Stimulated activated CD8-positive, alpha-beta memory T cell treated with anti-CD3 and anti-CD28 coated beads, Interleukin-15, amount 100 ng/mL, for 4 hours (primary cell): ENCODE measurements around the gene ANKRD16.
"Not testable (repeated sequence)": the region's sequence is repeated elsewhere in the genome, so short reads cannot be mapped to it uniquely, and the experiment has no call there.

Experiments
- DNase-seq, 2 donors: peaks; one replicate each; pipeline ENCODE4 v3.0.0-alpha.2; 2020; ENCODE audit warnings: low read depth in 2 of 2

ANKRD16 gene

DNA sequence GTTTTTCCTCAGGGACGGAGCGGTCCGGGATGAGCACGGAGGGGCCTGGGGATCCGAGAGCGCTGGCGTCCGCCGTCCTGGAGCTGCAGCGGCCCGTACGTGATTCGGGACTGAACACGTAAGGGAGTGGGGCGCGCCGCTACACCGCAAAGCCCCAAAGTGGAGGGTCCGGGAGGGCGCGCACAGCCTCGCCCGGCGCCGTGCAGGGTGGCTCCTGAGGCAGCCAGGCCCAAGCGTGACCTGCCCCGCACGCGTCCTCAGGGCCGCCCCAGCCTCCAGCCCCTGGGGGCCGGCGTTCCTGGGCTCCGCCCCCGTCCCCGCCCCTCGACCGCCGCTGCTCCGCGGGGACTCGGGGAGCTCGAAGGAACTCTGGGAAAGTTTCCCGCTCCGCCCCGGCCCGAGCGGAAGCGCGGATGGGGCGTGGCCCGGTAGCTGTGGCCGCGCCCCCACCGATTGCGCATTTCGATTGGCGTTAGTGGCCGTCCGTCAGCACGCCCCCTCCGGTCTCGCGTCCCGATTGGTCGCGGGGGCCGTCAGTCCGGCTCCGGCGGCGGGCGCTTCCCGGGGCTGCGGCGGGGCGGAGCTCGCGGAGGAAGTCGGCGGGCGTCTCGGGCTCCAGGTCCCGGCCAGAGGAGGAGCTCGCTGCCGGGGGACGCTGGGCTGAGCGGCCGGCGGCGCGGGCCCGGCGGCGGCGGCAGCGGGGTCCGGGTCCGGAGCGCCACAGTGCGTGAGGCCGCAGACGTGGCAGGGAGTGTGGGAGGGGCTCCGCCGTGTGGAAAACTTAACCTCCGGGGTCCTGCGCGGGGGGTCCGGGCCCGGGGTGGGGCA is at the start of gene ANKRD16, which contains the start of gene FBH1:
TSS of gene ANKRD16 (minus strand) at position 270 of the 828 bp plus-strand sequence. CDS start 539 bp downstream, outside the sequence.
TSS of gene FBH1 (plus strand) at position 620 of the 828 bp plus-strand sequence. CDS start at position 723, 103 bp downstream.
- DNase-seq = peak; percentile 91 to 97

DNA sequence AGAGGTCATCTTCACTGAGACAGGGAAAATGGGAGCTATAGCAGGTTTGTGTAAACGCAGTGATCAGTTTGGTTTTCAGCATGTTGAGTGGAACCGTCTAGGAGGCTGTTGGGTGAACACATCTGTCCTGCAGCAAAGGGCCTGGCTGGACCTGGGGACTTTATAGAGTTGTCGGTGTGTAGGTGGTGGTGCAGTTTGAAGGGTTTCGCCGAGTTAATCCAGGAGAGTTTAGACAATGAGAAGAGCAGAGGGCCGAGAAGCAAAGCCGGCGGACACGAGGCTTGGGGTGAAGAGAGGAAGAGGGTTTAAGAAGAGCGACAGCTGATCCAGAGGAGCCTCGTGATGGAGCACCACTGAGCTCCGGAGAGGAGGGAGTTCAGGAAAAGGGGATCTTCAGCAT is 48.6 kb upstream of the ANKRD16 start:
- DNase-seq = no peak

DNA sequence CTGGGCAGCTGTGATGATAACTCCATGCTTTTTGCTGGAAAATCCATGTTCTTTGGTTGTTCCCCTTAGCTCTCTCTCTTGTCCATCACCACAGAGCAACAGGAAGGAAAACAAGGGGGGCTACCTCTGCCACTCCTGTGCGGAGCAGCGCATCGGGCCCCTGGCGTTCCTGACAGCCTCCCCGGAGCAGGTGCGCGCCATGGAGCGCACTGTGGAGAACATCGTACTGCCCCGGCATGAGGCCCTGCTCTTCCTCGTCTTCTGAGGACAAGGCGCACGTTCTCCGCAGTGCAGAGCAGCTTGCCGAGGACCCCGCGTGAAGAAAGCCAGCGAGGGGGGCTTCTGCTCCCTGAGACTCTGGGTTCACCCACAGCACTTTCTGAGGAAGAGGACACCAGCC is 47.3 kb upstream of the ANKRD16 start:
- DNase-seq = no peak

DNA sequence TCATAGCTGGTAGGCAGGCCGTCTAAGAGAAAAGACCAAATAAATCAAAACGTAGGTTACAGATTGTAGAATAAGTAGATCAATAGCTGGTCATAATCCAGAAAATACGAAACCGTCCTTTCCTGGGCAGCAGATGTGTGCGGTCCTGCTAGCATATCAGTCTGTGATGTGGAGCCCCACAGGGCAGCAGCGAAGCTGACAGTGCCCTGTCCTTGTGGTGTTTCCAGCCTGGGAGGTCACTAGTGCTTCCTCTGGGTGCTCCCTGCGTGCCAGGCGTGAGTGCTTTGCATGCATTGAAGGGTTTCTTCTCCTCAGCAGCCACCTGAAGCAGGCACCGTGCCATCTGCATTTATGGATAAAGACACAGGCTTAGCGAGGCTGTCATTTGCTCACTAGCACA is 45.9 kb upstream of the ANKRD16 start:
- no peak for DNase-seq

DNA sequence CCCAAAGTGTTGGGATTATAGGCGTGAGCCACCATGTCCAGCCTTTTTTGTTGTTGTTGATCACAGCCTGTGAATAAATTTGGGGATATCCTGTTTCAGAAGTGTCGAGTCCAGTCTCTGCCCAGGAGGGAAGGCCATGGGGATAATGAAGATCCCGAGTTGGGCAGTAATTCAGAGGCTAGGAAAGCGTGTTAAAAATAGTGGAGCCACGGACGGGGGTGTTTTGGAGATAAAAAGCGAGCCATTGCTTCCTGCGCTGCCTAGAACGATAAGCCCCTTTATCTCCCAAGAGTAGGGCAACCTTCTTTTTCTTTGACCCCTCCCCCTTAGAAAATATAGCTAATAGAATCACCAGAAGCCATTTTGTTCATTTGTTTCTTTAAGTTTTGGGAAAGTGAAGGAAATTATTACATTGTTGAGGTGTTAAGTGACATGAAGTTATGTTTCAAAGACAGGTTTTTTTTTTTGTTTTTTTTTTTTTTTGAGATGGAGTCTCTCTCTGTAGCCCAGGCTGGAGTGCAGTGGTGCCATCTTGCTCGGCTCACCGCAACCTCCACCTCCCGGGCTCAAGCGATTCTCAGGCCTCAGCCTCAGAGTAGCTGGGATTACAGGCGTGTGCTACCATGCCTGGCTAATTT is 44.3 kb upstream of the ANKRD16 start:
- DNase-seq = no peak

DNA sequence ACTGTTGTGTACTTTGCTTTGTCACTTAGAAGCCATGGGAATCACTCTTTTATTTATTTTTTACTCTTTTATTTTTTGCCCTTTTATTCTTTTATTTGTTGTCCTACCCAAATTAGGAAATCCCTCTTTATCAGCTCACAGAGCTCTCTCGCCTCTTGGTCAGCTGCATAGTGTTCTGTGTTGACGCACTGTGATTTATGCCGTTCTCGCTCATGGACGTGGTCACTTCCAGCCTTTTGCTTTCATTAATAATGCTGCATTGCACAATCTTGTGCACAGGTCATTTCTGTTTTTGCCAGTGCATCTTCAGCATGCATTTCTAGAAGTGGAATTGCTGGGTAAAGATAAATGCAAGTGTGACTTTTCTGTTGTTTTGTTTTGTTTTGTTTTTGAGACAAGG is 42.7 kb upstream of the ANKRD16 start:
- no peak for DNase-seq

DNA sequence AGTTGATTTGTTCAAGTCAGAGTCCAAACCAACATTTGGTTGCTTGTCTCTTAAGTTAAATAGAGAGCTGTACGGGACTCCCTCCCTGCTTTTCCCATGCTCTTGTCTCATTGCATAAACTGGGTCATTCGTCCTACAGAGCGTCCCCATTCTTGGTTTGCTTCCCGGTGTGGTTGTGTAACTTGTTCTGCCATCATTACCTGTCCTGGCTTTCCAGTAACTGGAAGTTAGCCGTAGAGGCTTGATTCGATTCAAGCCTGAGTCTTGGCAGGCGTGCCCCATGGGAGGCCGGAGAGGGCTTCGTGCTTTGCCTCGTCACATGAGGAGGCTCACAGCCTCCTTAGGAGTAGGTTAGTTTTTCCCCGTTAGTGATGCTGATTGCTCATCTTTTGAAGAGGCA is 40.6 kb upstream of the ANKRD16 start:
- DNase-seq = no peak

DNA sequence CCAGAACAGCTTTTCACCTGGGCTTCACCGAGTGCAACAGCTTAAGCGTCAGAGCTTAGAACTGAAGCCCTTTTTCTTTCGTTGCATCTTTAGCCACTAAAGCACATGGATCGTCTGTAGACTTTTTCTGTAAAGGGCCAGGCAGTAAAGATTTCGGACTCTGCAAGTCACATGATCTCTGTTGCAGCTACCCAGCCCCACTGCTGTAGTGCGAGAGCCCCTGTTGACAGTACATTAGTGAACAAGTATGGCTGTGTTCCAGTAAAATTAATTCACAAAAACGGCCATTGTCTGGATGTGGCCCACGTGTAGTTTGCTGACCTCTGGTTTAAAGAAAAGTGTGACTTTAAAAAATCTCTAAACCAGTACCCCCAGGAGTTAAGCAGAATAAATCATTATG is 39.7 kb upstream of the ANKRD16 start:
- DNase-seq = no peak

DNA sequence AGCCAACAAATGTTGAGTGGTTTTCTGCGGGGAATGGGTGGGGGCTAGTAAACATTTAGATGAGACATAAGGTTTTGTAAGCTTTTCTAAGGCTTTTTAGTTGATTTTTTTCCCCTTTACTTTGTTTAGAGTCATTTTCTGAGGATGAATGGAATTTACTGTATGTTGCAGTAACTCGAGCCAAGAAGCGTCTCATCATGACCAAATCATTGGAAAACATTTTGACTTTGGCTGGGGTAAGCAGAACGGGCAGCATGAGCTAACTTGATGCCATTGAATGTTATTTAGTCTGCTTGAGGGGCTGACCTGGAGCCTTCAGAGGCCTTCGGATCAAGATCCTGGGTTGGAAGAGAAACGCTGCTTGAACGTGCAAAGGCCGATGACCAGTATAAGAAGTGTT is 37.6 kb upstream of the ANKRD16 start:
- no peak for DNase-seq

DNA sequence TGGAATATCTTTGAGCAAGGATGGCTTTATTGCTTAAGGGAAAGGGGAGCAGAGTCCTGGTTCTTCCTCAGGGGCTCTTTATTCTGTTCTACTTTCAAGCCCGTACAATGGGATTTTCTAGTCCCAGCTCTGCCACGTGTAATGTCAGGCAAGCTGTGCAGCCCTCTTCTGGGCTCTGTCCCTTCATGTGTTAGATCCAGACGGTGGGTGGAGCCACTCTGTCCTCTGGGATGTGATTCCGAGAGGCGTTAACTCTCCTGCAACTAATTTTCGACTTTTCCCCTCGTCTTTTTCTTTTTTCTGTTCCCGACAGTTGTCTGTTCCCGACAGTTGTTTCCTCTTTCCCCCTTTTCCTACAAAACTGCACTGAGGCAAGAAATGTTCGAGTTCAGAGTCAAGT is 35.2 kb upstream of the ANKRD16 start:
- no peak for DNase-seq

DNA sequence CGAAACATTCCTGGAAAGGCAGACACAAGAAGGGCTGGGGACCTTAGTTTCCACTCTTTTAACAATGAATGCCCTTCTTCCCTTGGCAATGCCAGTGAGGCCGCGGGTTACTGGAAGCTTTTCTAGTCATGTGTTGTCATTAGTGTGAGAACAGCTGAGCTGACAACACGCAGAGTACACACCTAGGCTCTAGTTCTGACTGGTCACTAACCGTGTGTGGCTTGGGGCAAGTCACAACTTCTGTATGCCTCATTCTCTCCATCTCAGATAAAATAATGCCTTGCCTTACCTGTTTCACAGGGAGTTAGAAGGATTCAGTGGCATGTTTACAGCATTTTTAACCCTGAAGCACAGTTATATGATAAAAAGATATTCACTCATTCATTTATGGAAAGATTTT is 32.1 kb upstream of the ANKRD16 start:
- DNase-seq = no peak

DNA sequence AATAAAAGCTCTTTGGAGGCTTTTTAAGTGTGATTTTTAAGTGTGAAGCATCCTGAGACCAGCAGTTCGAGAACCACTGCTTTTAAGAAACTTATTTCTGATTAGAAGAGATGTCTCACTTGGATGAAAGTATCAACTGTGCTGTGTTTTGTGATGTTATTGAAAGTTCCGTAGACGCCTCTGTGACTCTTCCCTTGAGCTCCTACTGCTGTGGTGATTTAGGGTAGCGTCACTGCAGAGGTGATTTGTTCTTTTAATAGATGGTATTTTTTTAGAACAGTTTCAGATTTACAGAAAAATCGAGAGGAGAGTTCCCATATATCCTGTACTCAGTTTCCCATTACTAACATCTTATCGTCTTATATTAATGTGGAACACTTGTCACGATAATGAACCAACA is 29.9 kb upstream of the ANKRD16 start:
- DNase-seq = no peak

DNA sequence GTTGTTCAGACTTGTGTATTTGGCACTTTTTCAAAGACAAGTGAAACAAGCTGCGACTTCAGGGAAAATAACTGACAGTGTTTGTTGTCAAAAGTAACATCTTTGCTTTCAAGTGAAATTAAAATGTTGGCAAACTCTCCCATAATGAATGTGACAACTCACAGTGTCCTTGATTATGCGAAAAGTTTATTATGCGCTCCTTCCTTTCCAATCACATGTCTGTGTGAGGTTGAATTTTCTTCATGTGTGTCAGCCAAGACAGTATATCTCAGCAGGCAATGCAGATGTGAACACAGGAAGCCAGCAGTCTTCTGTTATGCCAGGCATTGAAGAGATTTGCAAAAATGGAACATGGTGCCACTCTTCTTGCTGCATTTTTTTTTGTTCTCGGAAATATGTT is 29.1 kb upstream of the ANKRD16 start:
- no peak for DNase-seq

DNA sequence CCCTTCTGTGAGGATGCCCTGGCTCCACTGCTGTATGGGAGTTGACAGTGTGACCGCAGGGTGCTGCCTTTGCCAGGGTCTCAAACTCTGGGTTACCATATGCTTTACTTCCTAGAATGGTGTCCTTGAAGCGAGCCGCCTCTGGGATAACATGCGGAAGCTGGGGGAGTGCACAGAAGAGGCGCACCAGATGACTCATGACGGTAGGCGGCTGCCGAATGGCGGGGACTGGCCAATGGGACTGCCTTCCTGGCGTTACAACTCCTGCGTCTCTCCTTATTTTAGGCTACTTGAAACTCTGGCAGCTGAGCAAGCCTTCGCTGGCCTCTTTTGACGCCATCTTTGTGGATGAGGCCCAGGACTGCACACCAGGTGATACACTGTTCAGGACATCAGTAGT is 27.6 kb upstream of the ANKRD16 start:
- no peak for DNase-seq

DNA sequence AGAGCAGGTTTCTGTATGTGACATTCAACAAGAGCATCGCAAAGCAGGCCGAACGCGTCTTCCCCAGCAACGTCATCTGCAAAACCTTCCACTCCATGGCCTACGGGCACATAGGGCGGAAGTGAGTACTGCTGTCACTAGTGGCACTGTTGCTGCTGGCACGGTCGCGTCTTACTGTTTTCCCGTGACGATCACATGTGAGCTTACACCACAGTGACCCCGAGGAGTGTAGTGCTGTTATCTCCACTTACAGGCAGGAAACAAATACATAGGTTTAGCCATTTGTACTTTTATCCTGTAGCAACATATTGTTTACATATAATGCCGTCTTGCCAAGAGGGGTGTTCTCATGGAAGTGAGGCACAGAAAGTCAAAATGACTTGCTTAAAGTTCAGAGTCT is 25.8 kb upstream of the ANKRD16 start:
- DNase-seq = no peak

DNA sequence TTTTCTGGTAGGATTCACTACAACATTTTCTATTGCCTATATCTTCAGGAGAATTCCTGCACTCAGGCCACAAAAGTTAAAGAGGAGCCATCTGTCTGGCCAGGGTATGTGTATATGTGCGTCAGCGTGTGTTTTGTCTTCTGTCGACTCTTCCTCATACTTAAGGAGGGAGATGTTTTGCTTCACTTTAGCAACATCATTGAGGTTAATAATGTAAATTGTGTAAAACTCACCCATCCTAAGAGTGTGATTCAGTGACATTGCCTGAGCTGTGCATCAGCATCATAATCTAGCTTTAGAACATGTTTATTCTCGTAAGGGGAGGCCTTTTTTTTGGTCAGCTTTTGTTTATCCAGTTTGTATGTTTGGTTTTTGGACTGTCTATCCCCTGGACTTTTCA is 24.0 kb upstream of the ANKRD16 start:
- no peak for DNase-seq

DNA sequence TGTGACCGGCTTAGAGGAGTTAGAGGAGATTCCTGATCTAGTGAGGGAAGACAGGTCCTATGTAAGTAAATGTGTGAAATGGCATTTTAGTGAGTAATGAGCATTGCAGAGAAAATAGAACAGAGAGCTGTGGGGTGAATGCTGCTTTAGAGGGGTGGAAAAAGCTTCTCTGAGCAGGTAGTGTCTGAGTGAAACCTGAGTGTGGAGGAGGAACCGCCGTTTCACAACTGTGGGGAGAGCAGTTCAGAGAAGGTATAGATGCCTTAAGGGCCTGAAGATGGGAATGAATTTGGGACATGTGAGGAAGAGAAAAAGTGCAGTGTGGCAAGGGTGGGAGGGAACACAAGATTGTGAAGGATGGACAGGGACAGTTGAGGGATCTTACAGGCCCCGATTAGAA is 22.0 kb upstream of the ANKRD16 start:
- DNase-seq = no peak

DNA sequence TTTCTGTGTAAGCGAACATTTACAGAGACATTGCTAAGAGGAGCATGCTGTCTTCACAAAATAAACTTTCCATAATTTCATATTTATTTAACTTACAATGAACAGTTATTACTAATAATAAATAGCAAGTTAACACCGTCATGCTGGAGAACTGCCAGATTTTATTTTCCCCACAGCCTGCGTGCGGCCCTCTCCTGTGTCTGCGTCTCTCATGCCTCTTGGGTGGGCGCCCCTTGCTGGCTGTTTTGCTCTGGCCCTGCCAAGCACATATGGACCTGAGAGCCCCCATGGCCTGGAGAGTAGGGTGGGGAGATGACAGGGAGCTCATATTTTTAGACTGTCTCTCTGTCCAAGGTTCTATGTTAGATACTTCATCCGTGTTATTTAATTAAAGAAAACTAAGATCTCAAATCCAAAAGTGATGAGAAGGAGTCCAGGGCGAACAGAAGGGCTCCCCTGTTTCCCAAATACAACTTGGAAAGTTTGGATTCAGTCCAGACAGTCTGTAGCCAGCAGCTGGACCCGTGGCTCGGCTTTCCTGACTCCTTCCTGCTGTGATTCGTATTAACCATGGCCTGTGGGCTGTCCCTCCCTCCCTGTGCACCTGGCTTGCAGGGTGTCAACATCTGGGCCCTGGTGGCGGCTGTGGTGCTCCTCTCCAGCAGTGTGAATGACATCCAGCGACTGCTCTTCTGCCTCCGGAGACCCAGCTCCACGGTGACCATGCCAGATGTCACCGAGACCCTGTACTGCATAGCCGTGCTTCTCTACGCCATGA is 20.8 kb upstream of the ANKRD16 start:
- DNase-seq = no peak

DNA sequence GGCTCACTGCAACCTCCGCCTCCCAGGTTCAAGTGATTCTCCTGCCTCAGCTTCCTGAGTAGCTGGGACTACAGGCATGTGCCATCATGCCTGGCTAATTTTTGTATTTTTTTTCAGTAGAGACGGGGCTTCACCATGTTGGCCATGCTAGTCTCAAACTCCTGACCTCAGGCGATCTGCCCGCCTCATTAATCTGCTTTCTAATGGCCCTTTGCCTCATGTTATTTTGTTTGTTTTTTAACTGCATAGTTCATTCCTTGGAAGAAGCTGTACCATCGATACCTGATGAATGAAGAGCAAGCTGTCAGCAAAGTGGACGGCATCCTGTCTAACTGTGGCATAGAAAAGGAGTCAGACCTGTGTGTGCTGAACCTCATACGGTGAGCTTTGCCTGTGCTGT is 19.0 kb upstream of the ANKRD16 start:
- not testable (repeated sequence) for DNase-seq

DNA sequence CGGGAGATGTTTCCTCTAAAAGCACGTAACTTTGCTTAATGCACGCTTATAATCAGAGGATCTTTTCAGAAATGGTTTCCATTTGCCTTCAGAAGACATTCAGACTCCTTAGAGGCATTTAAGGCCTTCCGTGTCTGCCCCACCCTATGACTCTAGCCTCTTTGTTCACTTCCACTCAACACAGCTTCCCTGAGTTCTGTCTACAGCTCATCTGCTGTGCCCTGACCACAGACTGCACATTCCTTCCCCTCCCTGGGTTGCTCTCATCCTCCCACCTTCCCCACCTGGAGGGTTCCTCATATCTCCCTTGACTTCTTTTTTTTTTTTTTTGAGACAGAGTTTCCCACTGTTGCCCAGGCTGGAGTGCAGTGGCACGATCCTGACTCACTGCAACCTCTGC is 17.0 kb upstream of the ANKRD16 start:
- DNase-seq = no peak

DNA sequence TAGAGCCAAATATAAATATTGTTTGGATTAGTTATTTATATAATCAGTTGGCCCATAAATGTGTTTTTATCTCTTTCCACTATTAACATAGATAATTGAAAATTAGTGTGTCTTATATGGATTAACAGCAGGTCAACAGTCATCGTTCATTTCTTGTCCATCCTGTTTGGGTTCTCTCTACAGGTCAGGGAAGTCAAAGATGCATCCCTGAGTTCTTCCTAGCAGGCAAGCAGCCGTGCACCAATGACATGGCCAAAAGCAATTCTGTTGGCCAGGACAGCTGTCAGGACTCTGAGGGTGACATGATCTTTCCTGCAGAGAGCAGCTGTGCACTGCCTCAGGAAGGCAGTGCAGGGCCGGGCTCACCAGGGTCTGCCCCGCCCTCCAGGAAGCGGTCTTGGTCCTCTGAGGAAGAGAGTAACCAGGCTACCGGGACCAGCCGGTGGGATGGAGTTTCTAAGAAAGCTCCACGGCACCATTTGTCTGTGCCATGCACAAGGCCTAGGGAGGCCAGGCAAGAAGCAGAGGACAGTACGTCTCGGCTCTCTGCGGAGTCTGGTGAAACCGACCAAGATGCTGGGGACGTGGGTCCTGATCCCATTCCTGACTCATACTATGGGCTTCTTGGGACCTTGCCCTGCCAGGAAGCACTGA is 16.3 kb upstream of the ANKRD16 start:
- no peak for DNase-seq

DNA sequence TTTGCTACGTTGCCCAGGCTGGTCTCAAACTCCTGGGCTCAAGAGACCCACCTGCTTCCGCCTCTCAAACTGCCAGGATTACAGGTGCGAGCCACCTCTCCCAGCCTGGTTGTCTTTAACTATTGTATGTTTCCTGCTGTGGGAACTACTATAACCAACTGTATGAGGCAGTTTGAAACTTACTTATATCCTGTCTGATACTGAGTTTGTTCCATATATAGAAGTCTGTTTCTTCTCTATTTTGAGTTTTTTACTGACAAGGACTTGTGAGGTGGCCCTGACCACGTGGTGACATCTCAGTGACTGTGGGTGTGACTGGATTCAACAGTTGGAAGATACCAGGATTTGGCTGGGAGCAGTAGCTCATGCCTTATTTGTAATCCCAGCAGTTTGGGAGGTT is 14.5 kb upstream of the ANKRD16 start:
- no peak for DNase-seq
